Endothelial cell (in vitro differentiated cells): ENCODE results near the gene SEMA3A. TPM values are rescaled to one million over a fixed set of nuclear protein-coding genes. Genes with fewer than 3 reads are reported as not detected.

ENCODE experiments used
- DNase-seq: peaks from one replicate; pipeline ENCODE4 v3.0.0; 2021; ENCODE audit warnings: low spot score
- H3K27ac Mint-ChIP-seq: one replicate; pipeline ENCODE4 v1.8.0; 2021; ENCODE audit warnings: mixed read lengths, inconsistent platforms; ENCODE audit not compliant: unreplicated experiment
- H3K27me3 Mint-ChIP-seq: one replicate; pipeline ENCODE4 v1.8.0; 2021; ENCODE audit warnings: mild to moderate bottlenecking, moderate library complexity, mixed read lengths, inconsistent platforms; ENCODE audit not compliant: unreplicated experiment
- H3K36me3 Mint-ChIP-seq: one replicate; pipeline ENCODE4 v1.8.0; 2021; ENCODE audit warnings: mild to moderate bottlenecking, low read depth, mixed read lengths, inconsistent platforms; ENCODE audit not compliant: unreplicated experiment
- H3K4me1 Mint-ChIP-seq: one replicate; pipeline ENCODE4 v1.8.0; 2021; ENCODE audit warnings: mild to moderate bottlenecking, mixed read lengths, inconsistent platforms; ENCODE audit not compliant: unreplicated experiment
- H3K4me3 Mint-ChIP-seq: one replicate; pipeline ENCODE4 v1.8.0; 2021; ENCODE audit warnings: mild to moderate bottlenecking, mixed read lengths, inconsistent platforms; ENCODE audit not compliant: unreplicated experiment
- H3K9me3 Mint-ChIP-seq: one replicate; pipeline ENCODE4 v1.8.0; 2021; ENCODE audit warnings: mixed read lengths, inconsistent platforms; ENCODE audit not compliant: unreplicated experiment
- total RNA-seq: library from RNA; stranded (reverse); fragmentation: NEBNext Ultra II Directional; extraction: Animal tissue kit (Norgen Biotek cat#: 25700); gene quantifications from one replicate; pipeline ENCODE4 v1.2.1, GENCODE V29; 2021; ENCODE audit not compliant: unreplicated experiment
- TF ChIP-seq, protein P1 (sequence below): fragments of 200-600 bp; sonication (generic); IDR thresholded peaks from one replicate; pipeline ENCODE4 v1.5.0; 2021; ENCODE audit warnings: antibody characterized with exemption; ENCODE audit not compliant: unreplicated experiment

SEMA3A gene
- total RNA-seq, 1 donor from 2014 or later: 8.5 TPM

DNA sequence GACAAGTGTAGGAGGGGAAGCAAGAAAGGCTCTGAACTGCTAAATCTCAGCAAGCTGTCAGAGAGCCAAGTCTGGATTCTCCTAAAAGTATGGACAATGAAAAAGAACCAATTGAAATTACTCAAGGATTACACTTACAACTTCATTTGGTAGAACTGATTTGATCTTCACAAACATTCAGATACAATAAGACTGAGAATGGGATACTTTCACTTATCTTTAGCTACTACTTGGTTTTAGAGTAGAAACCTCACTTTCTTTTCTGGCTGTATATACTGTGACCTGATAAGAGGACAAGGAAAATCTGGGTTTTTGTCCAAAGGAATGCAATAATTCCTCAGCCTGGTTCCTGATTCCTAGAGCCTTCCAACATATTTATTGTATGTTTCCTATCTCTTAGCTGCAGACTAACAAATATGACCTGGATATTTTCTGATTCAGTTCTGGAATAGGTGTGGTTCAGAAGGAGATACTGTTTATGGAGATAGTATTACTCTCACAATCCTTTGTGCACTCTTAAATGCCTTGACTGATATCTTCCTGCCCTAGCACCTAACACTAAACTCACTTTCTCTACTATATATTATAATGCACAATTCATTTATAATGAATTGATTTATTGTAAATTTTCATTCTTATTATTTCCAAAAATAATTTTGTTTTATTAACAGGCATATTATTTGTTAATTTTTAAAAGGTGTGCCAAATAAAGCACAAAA lies 7.3 kb downstream of the SEMA3A start:
- H3K27ac Mint-ChIP-seq: no peak overlapping the region
- no peak for DNase-seq
- no peak overlapping the region for H3K4me3 Mint-ChIP-seq
- TF ChIP-seq, protein P1, sequence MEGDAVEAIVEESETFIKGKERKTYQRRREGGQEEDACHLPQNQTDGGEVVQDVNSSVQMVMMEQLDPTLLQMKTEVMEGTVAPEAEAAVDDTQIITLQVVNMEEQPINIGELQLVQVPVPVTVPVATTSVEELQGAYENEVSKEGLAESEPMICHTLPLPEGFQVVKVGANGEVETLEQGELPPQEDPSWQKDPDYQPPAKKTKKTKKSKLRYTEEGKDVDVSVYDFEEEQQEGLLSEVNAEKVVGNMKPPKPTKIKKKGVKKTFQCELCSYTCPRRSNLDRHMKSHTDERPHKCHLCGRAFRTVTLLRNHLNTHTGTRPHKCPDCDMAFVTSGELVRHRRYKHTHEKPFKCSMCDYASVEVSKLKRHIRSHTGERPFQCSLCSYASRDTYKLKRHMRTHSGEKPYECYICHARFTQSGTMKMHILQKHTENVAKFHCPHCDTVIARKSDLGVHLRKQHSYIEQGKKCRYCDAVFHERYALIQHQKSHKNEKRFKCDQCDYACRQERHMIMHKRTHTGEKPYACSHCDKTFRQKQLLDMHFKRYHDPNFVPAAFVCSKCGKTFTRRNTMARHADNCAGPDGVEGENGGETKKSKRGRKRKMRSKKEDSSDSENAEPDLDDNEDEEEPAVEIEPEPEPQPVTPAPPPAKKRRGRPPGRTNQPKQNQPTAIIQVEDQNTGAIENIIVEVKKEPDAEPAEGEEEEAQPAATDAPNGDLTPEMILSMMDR: no peak
- H3K4me1 Mint-ChIP-seq: peaks cover 15% of the 10 kb centered on the region
- H3K27me3 Mint-ChIP-seq: no peaks in the 10 kb centered on the region
- no peaks in the 10 kb centered on the region for H3K9me3 Mint-ChIP-seq
- H3K36me3 Mint-ChIP-seq: no peaks in the 10 kb centered on the region

DNA sequence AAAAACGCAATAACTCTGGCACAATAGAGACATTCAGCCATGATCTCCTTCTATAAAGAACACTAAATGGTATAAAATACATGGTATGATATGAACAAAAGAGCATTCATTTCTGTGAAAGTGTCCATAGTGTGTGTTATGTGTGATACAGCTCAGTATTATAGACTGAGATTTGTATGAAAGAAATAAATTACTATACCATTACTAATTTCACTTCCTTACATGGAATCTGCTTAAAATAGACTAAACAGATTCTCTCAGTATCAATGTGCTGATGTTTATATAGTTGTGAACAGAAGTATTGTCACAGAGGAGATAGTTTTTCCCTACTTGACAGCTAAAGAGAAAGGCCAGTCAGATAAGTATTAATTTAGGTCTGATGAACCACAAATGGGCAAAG lies 10.8 kb downstream of the SEMA3A start:
- H3K4me3 Mint-ChIP-seq: no peak overlapping the region
- H3K9me3 Mint-ChIP-seq: no peaks in the 10 kb centered on the region
- DNase-seq: no peak
- TF ChIP-seq, protein P1: no peak
- peaks cover 10% of the 10 kb centered on the region for H3K4me1 Mint-ChIP-seq
- H3K27ac Mint-ChIP-seq: no peak overlapping the region
- H3K27me3 Mint-ChIP-seq: no peaks in the 10 kb centered on the region
- no peaks in the 10 kb centered on the region for H3K36me3 Mint-ChIP-seq

DNA sequence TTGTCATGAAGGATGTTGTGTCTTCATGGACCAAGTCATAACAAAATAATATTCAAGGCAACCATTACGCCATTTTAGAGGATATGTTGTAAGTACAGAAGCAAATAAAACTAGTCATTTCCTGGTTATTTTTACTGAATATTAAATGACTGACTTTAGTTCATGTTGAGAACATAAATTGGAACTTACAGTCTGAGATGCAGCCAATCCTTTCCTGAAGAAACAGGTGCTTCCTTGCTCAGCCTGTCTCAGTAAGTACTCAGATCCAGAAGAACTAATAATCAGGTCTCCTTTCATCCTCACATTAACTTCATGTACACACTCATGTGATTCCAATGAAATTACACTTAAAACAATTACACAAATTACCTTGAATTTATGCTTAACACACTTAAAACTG lies 12.3 kb downstream of the SEMA3A start:
- Mint-ChIP-seq H3K4me3 (no peak overlapping the region), H3K36me3 (no peaks in the 10 kb centered on the region), H3K27ac (no peak overlapping the region), H3K9me3 (no peaks in the 10 kb centered on the region), H3K27me3 (no peaks in the 10 kb centered on the region), H3K4me1 (peaks cover 4% of the 10 kb centered on the region)
- TF ChIP-seq, protein P1: no peak
- DNase-seq: no peak

DNA sequence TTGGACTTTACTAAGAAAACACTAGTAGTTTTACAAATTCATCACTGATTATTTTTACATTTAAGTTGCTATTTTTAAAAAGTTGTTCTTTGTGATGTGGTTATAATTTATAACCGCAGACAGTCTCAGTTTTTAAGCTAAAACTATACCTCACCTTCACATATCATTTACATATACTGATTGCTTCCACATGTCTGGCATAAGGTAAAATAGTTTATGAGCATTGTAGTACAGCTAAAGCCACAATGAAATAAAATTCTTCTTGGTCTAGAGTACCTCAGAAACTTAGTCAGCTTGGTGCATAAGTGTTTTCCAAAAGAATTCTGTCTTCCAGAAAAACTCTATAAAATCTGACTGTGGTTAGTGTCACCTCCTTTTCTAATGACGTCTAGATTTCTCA lies 13.0 kb downstream of the SEMA3A start:
- Mint-ChIP-seq H3K27me3 (no peaks in the 10 kb centered on the region), H3K36me3 (no peaks in the 10 kb centered on the region), H3K9me3 (no peaks in the 10 kb centered on the region), H3K4me1 (no peaks in the 10 kb centered on the region), H3K4me3 (no peak overlapping the region), H3K27ac (no peak overlapping the region)
- TF ChIP-seq, protein P1: no peak
- DNase-seq: no peak

DNA sequence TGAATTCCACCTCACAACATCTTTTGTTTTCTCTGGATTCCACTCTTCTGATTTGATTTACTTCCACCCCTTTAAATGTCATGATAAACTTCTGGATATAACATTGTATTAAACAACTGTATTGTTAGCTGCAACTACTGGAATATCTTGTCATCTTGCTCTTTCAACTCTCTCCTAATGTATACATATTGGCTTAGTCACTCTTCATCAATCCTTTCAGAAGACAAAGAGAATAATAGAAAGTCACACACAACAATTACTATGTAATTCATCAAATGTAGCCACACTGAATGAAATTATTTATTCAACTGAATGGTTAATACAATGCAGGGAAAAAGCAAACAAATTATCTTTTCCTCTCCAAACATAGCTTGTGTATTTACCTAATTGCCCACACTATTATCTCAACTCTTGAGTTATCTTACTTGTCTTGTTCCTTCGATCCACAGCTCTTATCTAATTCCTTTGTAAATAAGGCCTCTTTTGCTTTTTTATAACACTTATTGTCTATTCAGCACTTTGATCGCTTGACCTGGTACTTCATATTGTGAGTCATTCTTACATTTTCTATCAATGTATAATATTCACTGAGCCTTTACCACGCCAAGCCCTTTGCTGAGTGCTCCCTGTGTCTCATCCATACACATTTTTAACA lies 16.7 kb downstream of the SEMA3A start:
- H3K36me3 Mint-ChIP-seq: no peaks in the 10 kb centered on the region
- TF ChIP-seq, protein P1: no peak
- no peak overlapping the region for H3K27ac Mint-ChIP-seq
- no peak overlapping the region for H3K4me3 Mint-ChIP-seq
- no peak for DNase-seq
- no peaks in the 10 kb centered on the region for H3K4me1 Mint-ChIP-seq
- H3K27me3 Mint-ChIP-seq: no peaks in the 10 kb centered on the region
- H3K9me3 Mint-ChIP-seq: no peaks in the 10 kb centered on the region
